GM21717 (cell line): ENCODE data around the gene CENPS.
"Not testable (repeated sequence)": the region's sequence is repeated elsewhere in the genome, so short reads cannot be mapped to it uniquely, and the experiment has no call there.

Source experiments
- ATAC-seq: cut with Tn5 transposase; IDR thresholded peaks from one replicate; pipeline ENCODE4 v1.9.1; 2021; ENCODE audit warnings: mild to moderate bottlenecking, moderate library complexity; ENCODE audit not compliant: unreplicated experiment

The CENPS gene

GRCh38 chr1:10418741-10419140, 11.5 kb upstream of the CENPS start:
- not testable (repeated sequence) for ATAC-seq

GRCh38 chr1:10419351-10419750, 10.9 kb upstream of the CENPS start:
- no peak for ATAC-seq

GRCh38 chr1:10421637-10422036, 8.6 kb upstream of the CENPS start:
- no peak for ATAC-seq

- ATAC-seq = no peak
These were observed 6.2 kb upstream of the CENPS start for GRCh38 chr1:10424034-10424433.

DNA sequence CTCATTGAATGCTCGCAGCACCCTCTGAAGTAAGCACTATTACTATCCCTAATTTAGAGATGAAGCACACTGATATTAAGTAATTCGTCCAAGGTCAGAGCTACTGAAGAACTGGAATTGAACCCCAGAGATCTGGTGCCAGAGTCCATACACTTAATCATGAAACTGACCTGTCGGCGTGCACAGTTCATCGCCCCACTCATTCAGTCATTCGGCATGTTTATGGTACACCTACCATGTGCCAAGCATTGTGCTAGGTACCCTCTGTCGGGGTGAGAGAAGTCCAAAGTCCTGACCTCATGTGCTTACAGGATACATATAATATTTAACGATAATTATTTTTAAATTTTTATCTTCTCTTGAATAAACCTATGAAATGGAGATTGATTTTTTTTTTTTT, 5.6 kb upstream of the CENPS start:
- ATAC-seq = no peak

DNA sequence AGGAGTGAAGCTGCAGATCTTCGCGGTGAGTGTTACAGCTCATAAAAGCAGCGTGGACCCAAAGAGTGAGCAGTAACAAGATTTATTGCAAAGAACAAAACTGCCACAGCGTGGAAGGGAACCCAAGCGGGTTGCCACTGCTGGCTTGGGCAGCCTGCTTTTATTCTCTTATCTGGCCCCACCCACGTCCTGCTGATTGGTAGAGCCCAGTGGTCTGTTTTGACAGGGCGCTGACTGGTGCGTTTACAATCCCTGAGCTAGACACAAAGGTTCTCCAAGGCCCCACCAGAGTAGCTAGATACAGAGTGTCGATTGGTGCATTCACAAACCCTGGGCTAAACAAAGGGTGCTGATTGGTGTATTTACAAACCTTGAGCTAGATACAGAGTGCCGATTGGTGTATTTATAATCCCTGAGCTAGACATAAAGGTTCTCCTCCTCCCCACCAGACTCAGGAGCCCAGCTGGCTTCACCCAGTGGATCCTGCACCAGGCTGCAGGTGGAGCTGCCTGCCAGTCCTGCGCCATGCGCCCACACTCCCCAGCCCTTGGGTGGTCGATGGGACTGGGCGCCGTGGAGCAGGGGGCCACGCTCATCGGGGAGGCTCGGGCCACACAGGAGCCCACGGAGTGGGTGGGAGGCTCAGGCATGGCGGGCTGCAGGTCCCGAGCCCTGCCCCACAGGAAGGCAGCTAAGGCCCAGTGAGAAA, 4.3 kb upstream of the CENPS start:
- not testable (repeated sequence) for ATAC-seq

DNA sequence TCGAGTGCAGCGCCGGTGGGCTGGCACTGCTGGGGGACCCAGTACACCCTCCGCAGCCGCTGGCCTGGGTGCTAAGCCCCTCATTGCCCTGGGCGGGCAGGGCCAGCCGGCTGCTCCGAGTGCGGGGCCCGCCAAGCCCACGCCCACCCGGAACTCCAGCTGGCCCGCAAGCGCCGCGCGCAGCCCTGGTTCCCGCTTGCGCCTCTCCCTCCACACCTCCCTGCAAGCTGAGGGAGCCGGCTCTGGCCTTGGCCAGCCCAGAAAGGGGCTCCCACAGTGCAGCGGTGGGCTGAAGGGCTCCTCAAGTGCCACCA, 3.7 kb upstream of the CENPS start:
- not testable (repeated sequence) for ATAC-seq

DNA sequence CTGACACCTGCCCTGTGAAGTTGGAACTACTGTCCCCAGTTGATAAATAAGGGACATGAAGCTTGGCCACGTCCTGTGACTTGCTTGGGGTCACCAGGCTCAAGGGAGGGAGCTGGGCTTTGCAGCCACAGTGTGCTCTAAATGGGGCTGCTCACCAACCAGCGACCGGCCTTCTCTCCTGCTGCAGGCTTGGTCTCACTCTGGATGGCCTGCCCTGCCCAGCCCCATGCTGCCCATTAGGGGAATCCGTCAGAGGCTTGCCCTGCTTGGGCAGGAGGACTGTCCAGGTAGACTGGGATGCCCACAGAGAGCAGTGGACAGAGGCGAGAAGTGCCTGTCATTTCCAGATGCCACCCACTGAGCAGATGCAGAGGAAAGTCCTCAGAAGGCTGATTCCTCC, 1.2 kb upstream of the CENPS start:
- ATAC-seq = no peak

DNA sequence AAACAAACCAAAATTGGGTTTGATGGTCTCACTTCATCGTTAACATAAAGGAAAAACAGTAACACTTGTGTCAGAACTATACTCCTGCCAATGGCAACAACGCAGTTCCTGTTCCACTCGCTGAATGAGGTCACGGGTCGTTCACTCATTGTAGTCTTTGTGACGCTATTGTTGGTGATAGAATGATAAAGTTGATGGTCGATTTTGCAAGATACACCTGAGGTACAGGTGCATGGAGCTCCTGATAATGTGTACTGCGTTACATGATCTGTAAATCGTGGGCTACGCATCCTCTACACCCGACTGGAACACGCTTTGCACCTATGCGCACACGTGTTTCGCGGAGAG, 391 bp upstream of the CENPS start:
- ATAC-seq = peak; percentile 18

DNA sequence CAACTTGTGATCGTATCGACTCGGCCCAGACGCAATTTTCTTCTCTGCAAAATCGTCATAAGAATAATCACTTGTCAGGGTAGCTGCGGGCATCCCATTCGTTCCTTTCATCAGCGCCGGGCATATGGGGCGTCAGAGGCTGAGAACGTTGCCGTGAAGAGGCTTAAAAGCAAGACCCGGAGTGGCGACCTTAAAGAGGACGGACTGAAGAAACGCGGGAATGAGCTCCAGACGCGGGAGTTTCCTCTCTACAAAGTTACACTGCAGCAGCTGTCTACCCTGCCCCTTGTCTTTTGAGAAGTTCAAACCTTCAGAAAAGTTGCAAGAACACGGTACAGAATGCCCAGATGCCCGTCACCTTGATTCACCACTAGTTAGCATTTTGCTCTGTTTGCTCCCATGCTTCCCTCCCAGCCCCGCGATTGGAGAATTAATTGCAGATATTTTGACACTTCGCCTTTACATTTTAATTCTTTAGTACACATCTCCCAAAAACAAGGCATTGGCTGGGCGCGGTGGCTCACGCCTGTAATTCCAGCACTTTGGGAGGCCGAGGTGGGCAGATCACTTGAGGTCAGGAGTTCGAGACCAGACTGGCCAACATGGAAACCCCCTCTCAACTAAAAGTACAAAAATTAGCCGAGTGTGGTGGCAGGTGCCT, 967 bp downstream of the CENPS start:
- ATAC-seq = no peak

DNA sequence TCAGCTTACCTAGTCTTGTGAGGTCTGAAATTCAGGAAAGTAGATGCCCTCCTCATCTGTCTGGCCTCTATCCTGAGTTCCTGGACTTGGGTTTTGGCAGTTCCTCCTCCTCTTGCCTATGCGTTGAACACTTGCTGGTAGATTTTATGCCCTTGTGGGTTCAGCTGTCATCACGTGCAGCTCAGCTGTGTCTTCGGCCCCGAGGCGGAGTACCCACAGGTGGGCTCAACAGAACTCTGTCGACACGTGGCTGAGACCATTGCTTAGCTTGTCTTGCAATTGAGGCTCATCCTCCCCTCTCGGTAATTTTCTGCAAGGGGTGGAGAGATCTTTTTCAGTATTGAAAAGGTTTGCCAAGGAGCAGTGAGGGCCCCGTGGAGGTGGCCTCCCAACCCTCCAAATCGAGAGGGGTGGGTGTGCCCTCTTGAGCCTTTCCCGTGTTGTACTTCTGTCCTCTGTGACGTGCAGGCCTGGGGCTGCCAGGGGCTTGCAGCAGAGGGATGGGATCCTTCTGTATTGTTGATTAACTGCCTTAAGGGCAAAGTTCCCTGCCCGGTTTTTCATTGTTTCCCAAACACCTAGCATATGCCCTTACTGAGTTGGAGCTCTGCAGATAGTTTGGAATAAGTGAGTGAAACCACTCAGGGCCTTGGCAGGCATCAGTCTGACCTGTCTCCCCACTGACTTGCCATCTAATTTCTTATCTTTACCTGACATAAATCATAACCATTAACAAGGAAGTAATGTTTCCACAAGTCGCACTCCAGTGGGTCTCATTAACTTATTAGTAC, 2.9 kb downstream of the CENPS start:
- ATAC-seq = no peak

DNA sequence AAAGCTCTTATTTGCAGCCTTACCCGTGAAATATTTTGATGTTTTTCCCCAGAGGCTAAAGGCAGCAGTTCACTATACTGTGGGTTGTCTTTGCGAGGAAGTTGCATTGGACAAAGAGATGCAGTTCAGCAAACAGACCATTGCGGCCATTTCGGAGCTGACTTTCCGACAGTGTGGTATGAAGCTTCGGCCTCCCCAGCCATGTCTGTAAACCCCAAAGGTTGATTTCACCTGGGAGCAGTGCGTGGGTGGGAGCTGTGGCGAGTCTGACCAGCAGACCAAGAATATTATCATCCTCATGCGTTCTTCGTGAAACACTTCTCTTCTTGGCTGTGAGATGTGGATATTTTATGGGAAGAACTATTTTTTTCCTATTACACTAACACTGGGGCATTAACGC, 3.6 kb downstream of the CENPS start:
- no peak for ATAC-seq

DNA sequence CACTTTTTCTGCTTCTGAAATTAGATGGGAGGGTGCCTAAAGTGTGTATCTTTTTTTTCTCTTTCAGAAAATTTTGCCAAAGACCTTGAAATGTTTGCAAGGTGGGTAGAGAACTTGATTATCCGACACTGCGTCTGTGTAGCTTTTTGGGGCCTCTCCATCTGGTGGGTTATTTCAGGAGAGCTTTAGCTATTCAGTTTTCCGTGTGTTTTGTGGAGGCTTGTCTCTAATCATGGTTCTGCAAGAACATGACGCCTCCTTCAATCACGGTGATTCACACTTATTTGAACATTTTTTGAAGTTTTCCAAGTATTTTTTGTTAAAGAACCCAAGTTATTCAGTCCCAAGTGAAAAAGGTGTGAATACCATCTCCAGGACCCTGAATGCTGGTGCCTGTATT, 4.4 kb downstream of the CENPS start:
- no peak for ATAC-seq

- no peak for ATAC-seq
These were observed 6.8 kb downstream of the CENPS start for GRCh38 chr1:10437052-10437451.

DNA sequence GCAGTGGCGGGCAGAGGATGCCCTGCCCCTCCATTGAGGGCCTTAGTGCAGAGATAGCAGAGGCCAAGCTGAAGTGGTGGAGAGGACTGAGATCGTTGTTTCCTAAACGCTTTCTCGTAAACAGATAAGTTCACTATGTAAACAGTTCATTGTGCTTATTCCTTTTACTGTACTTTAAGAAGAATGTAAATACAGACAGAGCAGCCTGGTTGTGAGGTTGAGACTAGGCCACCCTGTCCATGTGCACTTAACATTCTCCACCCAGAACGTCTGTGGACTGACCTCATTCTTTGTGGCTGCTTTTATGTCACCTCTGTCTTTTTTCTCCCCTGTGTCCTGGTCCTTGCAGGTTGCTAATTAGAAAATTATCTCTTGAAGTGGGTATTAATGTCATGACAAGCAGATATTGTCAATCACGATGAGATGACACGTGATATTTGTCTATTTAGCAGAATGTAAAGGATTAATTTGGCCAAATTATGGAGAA, 8.5 kb downstream of the CENPS start:
- ATAC-seq = no peak

DNA sequence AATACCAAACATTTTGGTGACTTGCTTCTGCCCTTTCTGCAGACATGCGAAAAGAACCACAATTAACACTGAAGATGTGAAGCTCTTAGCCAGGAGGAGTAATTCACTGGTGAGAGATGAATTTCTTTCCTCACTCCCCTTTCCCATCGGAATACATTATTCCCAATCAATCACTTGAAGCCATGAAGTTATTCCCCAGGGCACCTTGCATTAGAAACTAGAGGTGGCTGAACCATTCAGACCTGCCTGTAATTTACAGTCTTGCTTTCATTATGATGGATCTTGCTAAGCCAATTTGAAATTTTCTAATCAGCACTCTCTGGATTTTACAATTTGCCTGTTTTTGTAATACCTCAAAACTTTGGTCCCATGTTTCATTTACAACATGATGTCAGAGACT, 10.1 kb downstream of the CENPS start:
- no peak for ATAC-seq

- ATAC-seq = no peak
These were observed 10.6 kb downstream of the CENPS start for GRCh38 chr1:10440794-10441193.

DNA sequence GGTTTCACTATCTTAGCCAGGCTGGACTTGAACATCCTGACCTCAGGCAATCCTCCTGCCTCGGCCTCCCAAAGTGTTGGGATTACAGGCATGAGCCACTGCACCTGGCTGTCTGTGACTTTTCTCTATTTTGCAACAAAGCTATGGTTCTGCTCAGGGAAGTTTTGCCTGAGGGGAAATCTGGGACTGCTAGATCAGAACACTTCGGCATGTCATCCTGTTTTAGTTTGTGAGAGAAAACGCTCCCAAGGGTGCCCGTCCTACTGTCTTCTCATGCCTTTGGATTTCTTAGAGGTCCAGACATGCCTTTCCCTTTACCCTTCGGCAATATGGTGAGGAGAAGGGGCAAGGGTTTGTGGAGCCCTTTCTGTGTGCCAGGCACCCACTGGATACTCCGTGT, 14.0 kb downstream of the CENPS start:
- no peak for ATAC-seq

GRCh38 chr1:10444795-10445397, 14.7 kb downstream of the CENPS start:
- no peak for ATAC-seq

GRCh38 chr1:10446790-10447422, 16.7 kb downstream of the CENPS start:
- no peak for ATAC-seq

DNA sequence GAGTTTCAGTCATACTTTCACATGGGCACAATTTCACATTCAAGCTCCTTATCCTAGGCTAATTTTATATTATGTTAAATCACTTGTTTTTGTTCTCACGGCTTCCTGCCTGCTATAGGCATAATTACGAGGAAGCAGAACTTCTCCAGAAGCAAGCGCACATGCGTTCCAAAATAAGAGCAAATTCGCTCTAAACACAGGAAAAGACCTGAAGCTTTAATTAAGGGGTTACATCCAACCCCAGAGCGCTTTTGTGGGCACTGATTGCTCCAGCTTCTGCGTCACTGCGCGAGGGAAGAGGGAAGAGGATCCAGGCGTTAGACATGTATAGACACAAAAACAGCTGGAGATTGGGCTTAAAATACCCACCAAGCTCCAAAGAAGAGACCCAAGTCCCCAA, 19.5 kb downstream of the CENPS start, which contains the start of gene CORT:
CORT (plus strand) TSS at position 281 of the 400 bp plus-strand sequence. CDS start 193 bp downstream, outside the sequence.
- ATAC-seq = no peak
